HL-60/S4 treated with phorbol 12-myristate 13-acetate at 8.2 ng/mL for 4 days and 3 days (cell line): Measurements from ENCODE around the gene SRPX.

Source experiments
- in situ Hi-C: fragments of 300-500 bp; cut with MboI; formaldehyde crosslinking; loops from 2 replicates; pipeline ENCODE4 v1.15.0; 2022; ENCODE audit warnings: low sequenced_read_pairs

The SRPX gene

GRCh38 chrX:38211891-38212635 is 8.6 kb downstream of the SRPX start:
- in situ Hi-C loops = no loop called here

- in situ Hi-C loops = no loop called here
Measured at GRCh38 chrX:38206542-38206941, 14.1 kb downstream of the SRPX start.

GRCh38 chrX:38206036-38206435 is 14.6 kb downstream of the SRPX start:
- in situ Hi-C loops = no loop called here

GRCh38 chrX:38205039-38205438 is 15.6 kb downstream of the SRPX start:
- in situ Hi-C loops = no loop called here

GRCh38 chrX:38192007-38192810 is 28.5 kb downstream of the SRPX start:
- in situ Hi-C loops = no loop called here

GRCh38 chrX:38189431-38190250 is 31.0 kb downstream of the SRPX start:
- in situ Hi-C loops = no loop called here

GRCh38 chrX:38183596-38183995 is 37.1 kb downstream of the SRPX start:
- in situ Hi-C loops = no loop called here

GRCh38 chrX:38181357-38181756 is 39.3 kb downstream of the SRPX start:
- in situ Hi-C loops = no loop called here

- in situ Hi-C loops = no loop called here
Measured at GRCh38 chrX:38178396-38178795, 42.3 kb downstream of the SRPX start.

GRCh38 chrX:38175139-38175538 is 45.5 kb downstream of the SRPX start:
- in situ Hi-C loops = no loop called here

- in situ Hi-C loops = loop anchor here (25.0 kb wide), 1 partner anchor 235 kb away; no protein-coding TSS in a partner anchor
Measured at GRCh38 chrX:38172596-38172995, 48.1 kb downstream of the SRPX start.

- in situ Hi-C loops = loop anchor here (25.0 kb wide), 1 partner anchor 233 kb away; no protein-coding TSS in a partner anchor
Measured at GRCh38 chrX:38170556-38170955, 50.1 kb downstream of the SRPX start.

GRCh38 chrX:38166478-38167083 is 54.1 kb downstream of the SRPX start:
- in situ Hi-C loops = loop anchor here (25.0 kb wide), 1 partner anchor 229 kb away; no protein-coding TSS in a partner anchor

- in situ Hi-C loops = loop anchor here (25.0 kb wide), 1 partner anchor 228 kb away; no protein-coding TSS in a partner anchor
Measured at GRCh38 chrX:38165023-38165422, 55.6 kb downstream of the SRPX start.

- in situ Hi-C loops = loop anchor here (25.0 kb wide), 1 partner anchor 226 kb away; no protein-coding TSS in a partner anchor
Measured at GRCh38 chrX:38163193-38163592, 57.5 kb downstream of the SRPX start.

- in situ Hi-C loops = loop anchor here (25.0 kb wide), 1 partner anchor 220 kb away; no protein-coding TSS in a partner anchor
Measured at GRCh38 chrX:38156838-38157237, 63.8 kb downstream of the SRPX start.

GRCh38 chrX:38154818-38155217 is 65.9 kb downstream of the SRPX start:
- in situ Hi-C loops = loop anchor here (25.0 kb wide), 1 partner anchor 218 kb away; no protein-coding TSS in a partner anchor

- in situ Hi-C loops = loop anchor here (25.0 kb wide), 1 partner anchor 217 kb away; no protein-coding TSS in a partner anchor
Measured at GRCh38 chrX:38154340-38154739, 66.3 kb downstream of the SRPX start.

GRCh38 chrX:38151441-38151840 is 69.2 kb downstream of the SRPX start:
- in situ Hi-C loops = loop anchor here (25.0 kb wide), 1 partner anchor 214 kb away; no protein-coding TSS in a partner anchor

- in situ Hi-C loops = loop anchor here (25.0 kb wide), 1 partner anchor 214 kb away; no protein-coding TSS in a partner anchor
Measured at GRCh38 chrX:38150993-38151392, 69.7 kb downstream of the SRPX start.
